ENCODE data around the gene SNAPC4. TPM values are rescaled to one million over a fixed set of nuclear protein-coding genes. Genes with fewer than 3 reads are reported as not detected.
A peak's percentile ranks its signal among the peaks of the same experiment; 100 is the strongest.

The SNAPC4 gene
- total RNA-seq, 1 experiment from 2014 or later = 7.5 TPM

DNA sequence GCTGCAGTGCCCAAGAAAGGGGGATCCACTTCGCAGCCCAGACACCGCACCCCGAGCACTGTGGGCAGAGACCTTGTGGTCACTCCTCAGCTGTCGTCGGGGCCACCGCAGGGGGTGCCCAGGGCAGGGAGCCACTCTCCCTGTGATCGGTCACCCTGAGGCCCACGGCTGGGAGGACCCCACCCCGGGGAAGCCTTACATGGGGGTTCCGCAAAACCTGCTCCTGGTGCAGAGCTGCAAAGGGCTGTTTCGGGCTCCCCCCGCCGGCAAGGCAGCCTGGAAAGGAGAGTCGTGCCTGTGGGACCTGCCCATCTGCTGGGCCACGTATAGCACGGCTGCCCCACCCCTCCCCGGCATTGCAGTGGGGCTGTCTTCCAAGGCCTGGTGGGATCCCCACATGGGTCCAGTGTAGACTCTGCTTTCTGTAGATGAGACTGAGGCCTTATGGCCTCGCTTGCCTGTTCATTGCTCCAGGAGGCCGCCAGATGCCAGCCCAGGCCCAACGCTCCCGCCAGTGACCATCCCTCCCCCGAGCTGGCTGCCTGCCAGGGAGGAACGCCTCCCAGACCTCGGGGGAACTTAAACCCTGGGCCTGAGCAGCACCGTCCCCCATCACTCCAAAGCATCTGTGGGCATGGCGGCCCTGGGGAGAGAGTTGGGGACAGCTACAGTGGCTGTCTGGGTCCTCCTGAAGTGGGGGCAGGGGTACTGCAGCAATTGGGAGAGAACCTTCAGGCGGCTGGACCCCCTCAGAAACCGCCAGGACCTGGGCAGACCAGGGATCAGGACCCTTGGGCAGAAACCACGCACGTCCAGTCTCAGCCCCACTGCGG is 34.8 kb downstream of the SNAPC4 start:
- ChIA-PET CTCF (no interaction called here), POLR2A (ENCODE audit: unreplicated experiment) (no interaction called here)
- no peak overlapping the region for H2AFZ ChIP-seq (ENCODE audit: low read length)
- H3K9me3 ChIP-seq (ENCODE audit: low read length) = no peaks in the 10 kb centered on the region
- TF ChIP-seq, protein P1, sequence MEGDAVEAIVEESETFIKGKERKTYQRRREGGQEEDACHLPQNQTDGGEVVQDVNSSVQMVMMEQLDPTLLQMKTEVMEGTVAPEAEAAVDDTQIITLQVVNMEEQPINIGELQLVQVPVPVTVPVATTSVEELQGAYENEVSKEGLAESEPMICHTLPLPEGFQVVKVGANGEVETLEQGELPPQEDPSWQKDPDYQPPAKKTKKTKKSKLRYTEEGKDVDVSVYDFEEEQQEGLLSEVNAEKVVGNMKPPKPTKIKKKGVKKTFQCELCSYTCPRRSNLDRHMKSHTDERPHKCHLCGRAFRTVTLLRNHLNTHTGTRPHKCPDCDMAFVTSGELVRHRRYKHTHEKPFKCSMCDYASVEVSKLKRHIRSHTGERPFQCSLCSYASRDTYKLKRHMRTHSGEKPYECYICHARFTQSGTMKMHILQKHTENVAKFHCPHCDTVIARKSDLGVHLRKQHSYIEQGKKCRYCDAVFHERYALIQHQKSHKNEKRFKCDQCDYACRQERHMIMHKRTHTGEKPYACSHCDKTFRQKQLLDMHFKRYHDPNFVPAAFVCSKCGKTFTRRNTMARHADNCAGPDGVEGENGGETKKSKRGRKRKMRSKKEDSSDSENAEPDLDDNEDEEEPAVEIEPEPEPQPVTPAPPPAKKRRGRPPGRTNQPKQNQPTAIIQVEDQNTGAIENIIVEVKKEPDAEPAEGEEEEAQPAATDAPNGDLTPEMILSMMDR (conservative IDR thresholded peaks at IDR 0.05; ENCODE audit: low read depth, low read length) = no peak
- TF ChIP-seq EZH2 (IDR thresholded peaks at IDR 0.05; ENCODE audit: low read length, unreplicated experiment) (no peak), EZH2phosphoT487 (IDR thresholded peaks at IDR 0.05; ENCODE audit: borderline replicate concordance, low read length) (no peak)
- H3K4me1 ChIP-seq (ENCODE audit: insufficient read depth, low read length) = peaks cover 9% of the 10 kb centered on the region; the same call in 1 of the 2 replicates
- H3K9me2 ChIP-seq (replicated peaks; ENCODE audit: low read length) = no peaks in the 10 kb centered on the region
- no peaks in the 10 kb centered on the region for H3K27me3 ChIP-seq (ENCODE audit: low read length)
- H3K27ac ChIP-seq (ENCODE audit: low read length) = no peak overlapping the region
- no peaks in the 10 kb centered on the region for H3K79me2 ChIP-seq (ENCODE audit: low read length)
- no peak overlapping the region for H3K4me3 ChIP-seq (ENCODE audit: low read length)
- DNase-seq (no peak), ATAC-seq (no peak)
- intact Hi-C loops (cut with micrococcal nuclease) = no loop called here
- no peaks in the 10 kb centered on the region for H3K36me3 ChIP-seq (ENCODE audit: low read depth, low read length)
- H3F3A ChIP-seq (ENCODE audit: low read length, unreplicated experiment) = no peaks in the 10 kb centered on the region
- no TSS peak for BruUV-seq (replicated peaks)
- H4K20me1 ChIP-seq (ENCODE audit: low read length) = no peaks in the 10 kb centered on the region
- no peak overlapping the region for H3K9ac ChIP-seq (ENCODE audit: low read length)
- no peak overlapping the region for H3K4me2 ChIP-seq (ENCODE audit: low read length)

DNA sequence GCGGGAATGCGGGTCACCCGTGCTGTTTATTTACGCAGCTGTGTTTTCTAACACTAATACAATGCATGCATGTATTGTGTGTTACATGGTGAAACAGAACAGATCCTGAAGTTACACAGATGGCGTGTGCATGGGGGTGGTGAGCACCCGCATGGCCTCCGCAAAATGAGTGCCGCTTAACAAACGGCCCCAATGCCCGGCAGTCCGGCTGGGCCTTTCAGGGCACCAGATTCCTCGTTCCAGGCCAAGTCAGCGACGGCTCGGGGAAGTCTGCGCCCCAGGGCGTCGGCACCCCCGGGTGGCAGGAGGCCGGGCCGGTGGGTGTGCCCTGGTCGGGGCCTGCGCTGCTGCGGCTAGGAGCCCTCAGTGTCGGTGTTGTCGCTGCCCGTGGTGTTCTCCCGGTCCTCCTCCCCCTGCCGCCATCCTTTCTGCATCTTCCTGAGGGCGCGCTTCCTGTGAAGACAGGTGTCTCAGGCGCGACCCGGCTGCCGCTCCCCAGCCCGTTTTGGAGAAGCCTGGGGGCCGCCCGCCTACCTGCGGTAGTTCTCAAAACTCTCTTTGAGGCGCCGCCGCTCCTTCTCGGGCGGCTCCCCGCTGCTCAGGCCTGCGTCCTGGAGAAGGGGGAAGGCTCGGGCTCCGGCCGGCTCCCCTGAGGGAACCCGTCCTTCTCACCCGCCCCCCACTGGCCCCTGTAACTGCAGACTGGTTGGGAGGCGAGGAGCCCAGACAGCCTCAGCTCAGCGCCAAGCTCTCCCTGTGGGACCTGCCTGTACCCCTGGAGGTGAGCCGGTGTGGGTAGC is 35.8 kb downstream of the SNAPC4 start:
- Histone ChIP-seq H3K4me1 (ENCODE audit: insufficient read depth, low read length) (peaks cover 9% of the 10 kb centered on the region; the same call in 1 of the 2 replicates), H2AFZ (ENCODE audit: low read length) (no peak overlapping the region), H3K4me2 (ENCODE audit: low read length) (peak overlapping the region; percentile 50), H3F3A (ENCODE audit: low read length, unreplicated experiment) (no peaks in the 10 kb centered on the region), H3K27me3 (ENCODE audit: low read length) (no peaks in the 10 kb centered on the region), H3K9ac (ENCODE audit: low read length) (no peak overlapping the region), H3K36me3 (ENCODE audit: low read depth, low read length) (no peaks in the 10 kb centered on the region), H4K20me1 (ENCODE audit: low read length) (no peaks in the 10 kb centered on the region), H3K27ac (ENCODE audit: low read length) (no peak overlapping the region), H3K9me3 (ENCODE audit: low read length) (no peaks in the 10 kb centered on the region), H3K9me2 (replicated peaks; ENCODE audit: low read length) (no peaks in the 10 kb centered on the region), H3K4me3 (ENCODE audit: low read length) (peak overlapping the region; percentile 71; the same call in 1 of the 2 replicates), H3K79me2 (ENCODE audit: low read length) (no peaks in the 10 kb centered on the region)
- TF ChIP-seq, protein P1 (conservative IDR thresholded peaks at IDR 0.05; ENCODE audit: low read depth, low read length) = no peak
- TF ChIP-seq EZH2phosphoT487 (IDR thresholded peaks at IDR 0.05; ENCODE audit: borderline replicate concordance, low read length) (no peak), EZH2 (IDR thresholded peaks at IDR 0.05; ENCODE audit: low read length, unreplicated experiment) (no peak)
- intact Hi-C loops (cut with micrococcal nuclease) = loop anchor here (2.0 kb wide), 1 partner anchor 19 kb away; no protein-coding TSS in a partner anchor
- ChIA-PET POLR2A (ENCODE audit: unreplicated experiment) (interaction anchor here (0.6 kb wide), 1 partner anchor 18 kb away, joined by 3 read pairs; no protein-coding TSS in a partner anchor), CTCF (interaction anchor here (0.6 kb wide), 1 partner anchor 121 kb away, joined by 3 read pairs; no protein-coding TSS in a partner anchor)
- DNase-seq = no peak
- no peak for ATAC-seq
- TSS peak; percentile 51 for BruUV-seq (replicated peaks)
